HG02981 (cell line): ENCODE data around the gene PAX7.

Experiments
- ATAC-seq: cut with Tn5 transposase; IDR thresholded peaks from one replicate; pipeline ENCODE4 v1.9.1; 2021; ENCODE audit warnings: mild to moderate bottlenecking, moderate library complexity; ENCODE audit not compliant: unreplicated experiment

The PAX7 gene

DNA sequence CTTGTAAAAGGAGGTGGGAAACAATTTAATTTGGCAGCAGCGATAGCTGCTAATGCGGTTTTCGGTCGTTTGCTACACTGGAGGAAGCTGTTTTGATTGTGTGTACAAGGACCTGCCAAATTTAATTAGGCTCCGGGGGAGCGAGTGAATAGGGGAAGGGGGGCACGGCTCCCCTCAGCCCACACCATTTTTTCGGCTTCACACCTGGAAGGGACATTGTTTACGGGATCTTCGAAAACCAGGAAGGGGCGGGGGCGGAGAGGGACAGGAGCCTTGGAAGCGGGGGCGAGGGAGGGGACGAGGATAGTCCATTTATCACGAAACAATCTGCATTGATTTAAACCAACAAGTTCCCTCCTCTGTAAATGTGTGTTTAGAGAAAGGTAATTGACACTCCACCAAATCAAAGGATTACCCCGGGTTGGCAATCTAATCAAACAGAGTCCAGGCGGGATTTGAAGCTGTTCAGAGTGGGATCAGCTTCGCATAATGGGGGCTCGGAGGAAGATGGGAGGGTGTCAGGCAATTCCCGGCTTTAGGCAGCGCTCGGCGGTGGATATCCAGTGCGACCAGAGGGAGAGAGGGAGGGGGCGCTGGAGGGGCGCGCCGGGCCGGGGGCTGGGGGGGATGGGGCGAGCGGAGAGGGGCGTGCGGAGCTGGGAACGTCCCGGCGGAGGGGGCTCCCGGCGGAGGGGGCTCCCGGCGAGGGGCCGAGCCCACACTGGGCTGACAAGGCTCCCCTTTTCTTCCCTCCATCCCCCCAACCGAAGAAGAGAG lies 9.8 kb downstream of the PAX7 start:
- no peak for ATAC-seq

DNA sequence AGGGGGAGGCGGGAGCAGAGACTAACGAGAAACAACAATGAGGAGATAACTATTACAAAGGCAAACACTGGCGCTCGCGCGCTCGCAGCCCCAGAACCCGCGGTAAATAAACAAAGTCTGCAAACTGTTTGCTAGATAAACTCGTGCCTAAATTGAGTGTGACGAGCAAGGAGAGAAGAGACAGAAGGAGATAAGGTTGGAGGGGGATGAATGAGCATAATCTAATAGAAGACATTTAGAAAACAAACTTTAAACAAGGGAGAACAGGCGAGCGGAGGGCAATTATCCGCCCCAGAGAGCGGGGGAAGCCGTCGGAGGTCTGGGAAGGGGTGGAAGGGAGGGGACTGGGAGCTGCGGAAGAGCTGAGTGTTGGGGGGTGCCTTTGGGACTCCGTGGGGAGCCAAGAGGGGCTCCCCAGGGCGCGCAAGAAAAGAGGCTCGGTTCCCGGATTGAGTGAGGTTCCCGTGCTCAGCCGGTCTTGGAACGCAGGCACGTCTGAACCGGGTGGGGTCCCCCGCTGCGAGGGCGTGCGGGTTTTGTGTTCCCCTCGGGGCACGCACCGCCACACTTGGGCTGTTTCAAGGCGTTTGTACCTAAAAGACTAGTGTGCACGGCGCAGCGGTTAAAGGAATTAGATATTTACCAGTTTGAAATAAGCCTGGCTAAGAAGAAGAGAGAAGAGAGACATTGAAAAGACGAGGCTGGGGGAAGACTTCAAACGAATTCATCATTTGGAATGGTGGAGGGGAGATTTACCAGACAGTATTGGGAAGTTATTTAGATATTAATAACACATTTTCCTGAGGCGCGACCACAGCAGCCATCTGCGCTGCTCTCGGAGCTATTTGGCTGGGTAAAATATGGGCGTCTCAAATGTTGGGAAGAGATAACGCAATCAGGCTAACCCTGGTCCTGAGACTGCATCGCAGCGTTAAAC lies 10.6 kb downstream of the PAX7 start:
- ATAC-seq: no peak

DNA sequence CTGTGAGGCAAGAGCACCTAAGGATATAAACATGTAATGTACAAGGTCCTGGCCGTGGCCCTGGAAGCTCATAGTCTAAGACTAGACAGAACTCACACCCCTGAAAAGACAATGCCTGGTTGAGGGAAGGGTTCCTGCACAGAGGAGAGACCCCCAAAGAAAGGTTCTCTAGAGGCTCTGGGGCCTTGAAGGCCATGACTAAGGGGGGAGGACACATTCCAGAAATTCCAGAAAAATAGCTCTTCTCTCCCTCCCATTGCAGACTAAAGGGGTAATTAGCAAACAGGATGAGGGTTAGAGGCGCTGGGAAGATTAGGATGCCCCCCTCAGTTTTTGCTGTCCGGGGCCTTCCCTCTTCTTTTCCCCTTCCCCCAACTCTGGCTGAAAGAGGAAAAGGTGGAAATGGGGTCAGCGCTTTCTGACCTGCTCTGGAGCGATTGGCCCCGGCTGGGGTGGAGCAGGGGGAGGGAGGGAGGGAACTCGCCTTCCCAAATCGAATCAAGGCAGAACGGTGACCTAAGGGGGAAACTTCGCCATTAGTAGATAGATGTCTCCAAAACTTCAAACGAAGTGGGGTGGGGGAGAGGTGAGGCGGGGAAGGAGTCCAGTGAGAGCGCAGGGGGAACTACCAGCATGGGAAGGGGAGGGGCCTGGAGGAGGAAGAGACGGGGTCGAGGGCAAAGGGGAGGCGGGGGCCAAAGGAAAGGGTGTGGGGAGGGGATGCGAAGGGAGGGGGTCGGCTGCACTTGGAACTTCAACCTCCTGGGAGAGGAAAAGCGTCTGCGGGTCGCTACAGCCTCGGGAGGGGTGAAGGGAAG lies 11.8 kb downstream of the PAX7 start:
- no peak for ATAC-seq

DNA sequence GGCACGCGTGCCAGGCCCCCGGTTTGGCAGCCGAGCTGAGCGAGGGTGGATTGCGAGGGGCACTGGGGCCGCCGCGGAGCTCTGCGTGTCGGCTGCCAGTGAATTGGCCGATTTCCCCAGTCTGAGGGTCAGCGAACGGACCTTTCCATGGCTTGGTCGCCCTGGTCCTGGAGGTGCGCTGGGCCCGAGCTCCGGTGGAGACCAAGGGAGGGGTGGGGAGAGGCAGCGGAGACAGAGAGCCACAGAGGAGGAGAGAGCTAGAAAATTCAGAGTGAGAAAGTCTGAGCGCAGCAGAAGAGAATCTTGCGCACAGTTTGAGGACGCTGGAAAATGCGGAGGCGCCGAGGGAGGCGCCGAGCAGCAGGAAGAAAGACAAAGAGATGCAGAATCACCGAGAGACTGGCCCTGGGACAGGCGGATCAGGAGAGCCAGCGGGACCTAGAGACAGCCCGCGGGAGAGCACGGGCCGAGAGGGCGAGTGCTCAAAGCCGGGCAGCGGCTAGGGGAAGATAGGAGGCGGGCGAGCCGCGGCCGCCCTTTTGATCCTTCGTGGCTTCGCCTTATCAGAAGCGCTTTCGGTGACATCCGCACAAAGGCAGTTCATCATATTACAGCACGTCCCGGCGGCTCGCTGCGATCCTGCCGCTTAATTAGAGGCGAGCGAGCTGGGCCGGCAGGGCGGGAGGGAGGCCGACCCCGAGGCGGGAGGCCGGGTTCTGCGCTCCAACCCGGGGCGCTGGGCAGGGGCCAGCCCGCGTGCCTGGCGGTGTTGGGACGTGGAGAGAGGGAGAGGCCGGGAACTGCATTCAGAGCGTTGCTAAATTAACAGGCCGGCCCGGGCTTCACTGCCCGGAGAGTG lies 12.7 kb downstream of the PAX7 start:
- ATAC-seq: no peak

DNA sequence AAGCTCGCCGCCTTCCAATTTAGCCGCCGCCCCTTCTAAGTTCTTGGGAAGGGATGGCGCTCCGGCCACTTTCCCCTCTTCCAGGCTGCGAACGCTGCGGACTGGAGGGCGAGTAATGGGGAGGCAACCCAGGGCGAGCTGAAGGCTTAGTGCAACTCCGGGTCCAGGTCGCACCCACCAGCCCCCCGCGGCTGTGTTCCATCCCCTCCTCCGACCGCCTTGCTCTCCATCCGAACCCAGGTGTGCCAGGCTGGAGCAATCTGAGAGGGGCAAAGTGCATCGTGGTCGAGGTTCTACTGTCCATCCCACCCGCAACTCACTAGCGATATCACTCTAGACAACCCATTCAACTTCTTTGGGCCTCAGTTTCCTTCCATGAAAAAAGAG lies 13.4 kb downstream of the PAX7 start:
- no peak for ATAC-seq

DNA sequence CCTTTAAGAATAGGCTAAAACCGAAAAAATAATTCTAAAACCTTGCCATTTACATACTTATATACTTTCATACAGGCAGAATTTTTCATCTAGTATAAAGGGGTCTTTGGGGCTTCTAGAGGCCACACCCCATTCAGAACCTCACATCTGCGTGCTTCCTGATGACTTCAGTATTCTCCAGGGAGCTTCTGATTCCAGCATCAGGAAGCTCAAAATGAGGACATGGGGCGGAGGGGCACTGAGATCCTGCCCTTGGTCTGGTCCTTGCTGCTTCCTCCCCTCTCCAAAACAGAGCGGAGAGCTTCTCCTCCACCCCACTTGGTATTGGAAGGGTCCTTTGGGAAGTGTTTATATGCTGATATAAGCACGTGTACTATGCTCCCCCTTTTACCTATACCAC lies 13.8 kb downstream of the PAX7 start:
- ATAC-seq: no peak

DNA sequence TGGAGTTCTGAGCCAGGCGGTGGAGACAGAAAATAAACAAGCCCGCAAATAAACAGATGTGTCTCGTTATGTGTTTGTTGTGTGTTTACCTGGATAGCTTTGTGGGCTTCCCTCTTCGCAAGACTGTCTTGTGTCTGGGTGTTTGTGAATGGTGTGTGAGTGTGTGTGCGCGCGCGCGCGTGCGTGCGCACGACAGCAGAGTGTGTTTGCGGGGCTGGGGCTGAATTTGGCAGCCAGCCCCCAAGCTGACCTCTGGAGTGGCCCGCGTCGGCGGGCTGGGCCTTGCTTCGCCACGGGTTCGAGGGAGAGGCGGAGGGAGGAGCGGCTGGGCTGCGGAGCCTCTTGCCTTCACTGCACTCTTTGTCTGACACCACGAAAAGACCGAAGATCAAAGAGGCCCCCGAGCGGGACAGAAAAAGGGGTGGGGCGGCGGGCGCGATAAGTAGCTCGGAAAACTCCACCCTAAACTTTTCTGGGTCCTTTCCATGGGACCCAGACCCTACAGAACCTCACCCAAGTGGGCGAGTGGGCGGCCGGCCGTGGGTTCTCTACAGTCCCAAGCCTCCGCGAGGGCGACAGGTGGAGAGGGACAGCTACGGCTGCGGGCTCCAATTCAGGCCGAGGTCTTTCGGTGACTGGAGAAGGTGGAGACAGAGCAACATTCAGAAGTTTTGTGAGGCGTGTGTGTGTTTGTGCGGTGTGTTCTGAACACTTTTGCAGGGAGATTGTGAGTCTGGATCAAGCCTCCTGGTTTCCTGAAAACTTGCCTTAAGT lies 14.5 kb downstream of the PAX7 start:
- ATAC-seq: no peak

DNA sequence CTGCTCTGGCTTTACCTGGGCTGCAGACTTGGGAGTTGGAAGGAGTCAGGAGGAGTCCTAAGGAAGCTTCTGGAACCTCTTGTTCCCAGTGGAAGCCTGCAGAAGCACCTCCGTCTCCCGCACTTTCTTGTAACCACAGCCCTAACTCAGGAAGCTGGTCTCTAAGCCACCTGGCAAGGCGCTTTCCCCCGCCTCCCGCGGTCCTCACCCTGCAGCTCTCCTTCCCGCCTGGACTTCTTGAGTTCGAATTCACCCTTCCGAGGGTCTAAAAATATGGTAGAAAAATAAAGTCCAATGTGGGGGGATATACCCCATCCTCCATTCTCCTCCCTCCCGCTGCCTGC lies 15.1 kb downstream of the PAX7 start:
- no peak for ATAC-seq

DNA sequence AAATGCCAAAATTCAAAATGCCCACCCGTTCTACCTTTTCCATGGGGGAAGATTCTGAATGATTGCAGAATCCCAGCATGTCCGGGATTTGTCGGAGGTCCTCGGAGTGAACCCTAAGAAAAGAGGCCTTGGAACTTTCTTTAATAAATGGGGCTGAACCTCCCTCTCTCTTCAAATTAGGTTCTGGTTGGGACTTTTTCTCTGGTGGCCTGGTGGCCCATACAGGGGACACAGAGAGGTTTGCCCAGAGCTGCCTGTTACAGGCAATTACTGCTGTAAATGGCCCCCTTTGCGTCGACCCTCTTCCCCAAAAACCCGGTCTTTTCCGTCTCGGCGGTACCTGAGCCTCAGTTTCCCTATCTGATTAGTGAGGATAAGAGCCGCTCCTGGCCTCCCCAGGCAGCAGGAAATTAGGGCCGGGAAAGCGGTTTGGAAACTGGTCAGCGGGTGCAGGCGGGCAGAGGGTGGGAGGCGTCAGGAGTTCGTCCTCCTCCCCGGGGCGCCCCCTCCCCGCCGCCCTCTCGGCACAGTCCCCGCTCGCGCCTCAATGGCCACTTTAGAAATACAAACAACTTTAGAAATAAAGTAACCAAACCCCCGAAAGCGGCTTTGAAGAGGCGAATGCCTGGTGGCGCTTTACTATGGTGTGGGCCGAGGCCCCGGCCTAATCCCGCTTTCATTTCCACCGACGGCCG lies 15.6 kb downstream of the PAX7 start:
- no peak for ATAC-seq

DNA sequence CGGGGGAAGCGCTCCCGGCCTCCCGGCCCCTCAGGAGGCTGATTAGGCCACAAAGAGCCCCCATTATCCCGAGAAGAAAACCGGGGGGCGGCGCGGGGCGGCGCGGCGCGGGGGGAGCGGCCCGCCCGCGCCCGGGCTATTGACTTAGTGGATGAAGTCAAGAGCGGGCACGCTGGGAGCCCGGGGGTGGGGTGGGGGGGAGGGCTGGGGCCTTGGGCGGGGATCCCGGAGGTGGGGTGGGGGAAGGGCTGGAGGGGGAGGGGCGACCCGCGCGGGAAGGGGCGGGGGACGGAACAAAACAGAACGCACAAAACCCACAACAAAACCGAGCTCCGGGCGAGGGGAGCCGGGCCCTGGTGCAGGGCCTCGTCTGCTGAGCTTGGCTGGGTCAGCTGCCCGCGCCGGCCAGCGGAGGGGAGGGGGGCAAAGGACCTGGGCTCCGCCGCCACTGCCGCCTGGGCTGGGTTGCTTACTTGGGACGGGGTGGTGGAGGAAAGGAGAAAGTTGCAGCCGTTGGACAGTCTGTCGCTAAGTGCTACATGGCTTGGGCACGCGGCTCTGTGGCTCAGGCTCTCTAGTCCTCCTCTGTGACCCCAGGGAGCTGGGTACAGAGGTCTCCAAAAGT lies 16.3 kb downstream of the PAX7 start:
- ATAC-seq: no peak

DNA sequence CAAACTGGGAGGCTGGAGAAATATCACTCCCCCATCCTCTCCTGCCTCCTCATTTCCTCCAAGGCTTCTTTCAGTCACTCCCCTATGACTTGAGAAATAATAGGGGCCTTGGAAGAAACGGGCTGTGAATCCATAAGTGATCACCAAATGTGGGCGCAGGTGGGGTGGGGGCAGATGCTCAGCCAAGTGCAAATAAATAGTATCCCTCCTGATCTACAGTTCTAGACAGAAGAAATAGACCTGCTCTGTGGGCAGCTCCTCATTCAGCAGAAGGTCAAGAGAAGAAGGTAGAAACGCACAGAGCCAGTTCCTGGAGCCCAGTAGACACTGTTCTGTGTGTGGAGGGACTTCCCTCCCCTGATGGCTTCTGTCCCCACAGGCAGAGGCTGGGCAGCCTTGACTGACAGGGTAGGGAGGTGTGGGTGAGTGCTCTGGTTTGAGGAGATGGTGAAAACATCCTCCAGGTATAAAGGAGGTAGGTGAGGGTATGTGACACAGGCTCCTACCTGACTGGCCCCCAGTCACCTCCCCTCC lies 17.1 kb downstream of the PAX7 start:
- ATAC-seq: no peak

DNA sequence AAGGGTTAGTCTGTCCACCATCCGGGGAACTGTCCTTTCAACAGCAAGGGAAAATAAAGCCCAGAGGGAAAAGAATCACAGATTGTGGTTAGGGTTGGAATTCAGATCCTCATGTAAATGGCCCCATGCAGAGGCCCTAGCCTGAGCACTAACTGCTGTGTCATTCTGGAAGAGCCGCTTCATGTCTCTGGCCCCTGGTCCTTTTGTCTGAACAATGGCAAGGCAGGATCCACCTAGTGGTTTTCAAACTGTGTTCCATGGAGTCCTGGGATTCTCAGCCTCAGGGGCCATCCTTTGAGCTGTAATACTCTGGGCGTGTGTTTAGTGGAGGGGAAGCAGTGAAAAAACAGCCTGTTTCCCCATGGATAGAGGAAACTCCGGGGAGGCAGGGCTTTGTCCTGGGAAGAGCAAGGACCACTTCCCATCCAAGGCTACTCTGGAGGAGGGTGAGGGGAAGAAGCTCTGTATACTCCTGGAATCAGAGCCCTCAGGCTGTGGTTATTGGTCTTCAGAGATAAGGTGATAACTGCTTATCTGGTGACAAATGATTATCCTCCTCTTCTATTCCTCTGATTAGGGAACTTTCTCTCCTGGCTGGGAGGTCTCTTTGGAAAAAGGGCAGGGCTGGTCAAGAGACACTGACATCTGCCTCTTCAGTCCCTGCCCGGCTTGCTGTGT lies 19.2 kb downstream of the PAX7 start:
- ATAC-seq: no peak

DNA sequence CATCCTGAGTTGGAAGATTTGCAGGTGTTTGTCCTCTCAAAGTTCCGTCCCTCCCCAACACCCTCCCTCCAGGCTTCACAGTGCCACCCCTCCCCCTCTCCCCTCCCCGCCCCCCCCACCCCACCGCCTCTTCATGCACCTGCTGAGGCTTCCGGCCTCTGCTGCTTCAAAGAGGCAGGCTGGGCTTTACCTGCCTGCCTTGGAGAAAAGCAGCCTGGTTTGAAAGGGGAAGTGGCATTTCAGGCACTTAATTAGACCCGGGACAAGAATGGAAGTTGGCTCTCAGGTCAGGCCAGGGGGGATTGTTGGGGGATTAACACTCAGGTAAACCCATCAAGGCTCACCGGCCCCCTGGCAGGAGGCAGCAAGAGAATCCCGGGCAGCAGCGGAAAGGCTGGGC lies 21.1 kb downstream of the PAX7 start:
- ATAC-seq: no peak

DNA sequence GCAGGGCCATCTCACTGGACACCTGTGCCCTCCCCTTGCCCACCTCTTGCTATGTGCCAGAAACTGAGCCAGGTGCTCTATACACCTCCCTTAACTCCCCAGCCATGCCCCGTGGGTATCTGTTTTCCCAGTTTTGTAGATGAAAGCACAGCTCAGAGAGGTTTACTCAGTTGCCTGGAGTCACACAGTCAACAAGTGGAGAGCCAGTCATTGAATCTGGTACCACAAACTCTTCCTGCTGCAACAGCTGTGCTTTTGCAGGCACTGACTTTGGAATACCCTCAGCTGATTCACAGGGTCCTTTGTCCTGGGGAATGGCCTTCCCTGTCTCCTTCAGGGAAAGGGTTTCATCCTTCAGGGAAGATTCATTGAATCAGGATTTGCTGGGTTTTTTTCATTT lies 22.1 kb downstream of the PAX7 start:
- ATAC-seq: no peak

DNA sequence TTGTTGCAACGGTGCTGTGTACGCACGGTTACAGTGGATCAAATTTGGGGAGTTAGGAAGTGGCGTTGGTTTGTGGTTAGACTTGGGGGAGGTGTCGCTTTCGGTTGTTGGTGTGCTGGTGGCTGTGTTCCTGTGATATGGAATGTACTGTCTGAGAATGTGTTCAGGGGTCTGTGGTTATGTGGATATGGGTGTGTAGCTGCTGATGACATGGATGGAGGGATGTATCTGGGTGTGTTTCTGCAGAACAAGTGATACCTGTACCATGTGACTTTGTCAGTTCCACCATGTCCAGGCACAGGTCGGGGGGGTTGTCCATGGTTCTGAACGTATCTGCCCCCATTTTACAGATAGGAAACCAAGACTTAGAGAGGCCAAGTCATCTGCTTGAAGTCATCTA lies 22.7 kb downstream of the PAX7 start:
- no peak for ATAC-seq

DNA sequence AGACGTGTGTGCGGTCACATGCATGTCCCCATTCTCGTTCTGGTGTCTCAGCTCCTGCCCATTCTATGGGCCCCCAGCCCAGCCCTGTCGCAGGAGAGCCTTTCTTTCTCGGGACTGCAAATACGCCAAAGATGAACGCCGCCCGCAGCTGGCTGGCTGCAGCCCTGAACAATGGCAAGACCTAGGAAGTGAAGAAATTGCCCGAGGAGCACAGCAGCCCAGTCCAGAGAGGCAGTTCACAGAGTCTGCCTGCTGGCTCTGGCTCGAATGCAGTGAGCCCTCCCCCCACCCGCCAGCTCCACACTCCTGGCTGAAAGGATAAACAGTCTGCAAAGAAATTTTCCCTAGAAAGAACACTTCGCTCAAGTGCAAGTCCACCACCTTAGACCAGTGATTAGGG lies 23.3 kb downstream of the PAX7 start:
- ATAC-seq: no peak

DNA sequence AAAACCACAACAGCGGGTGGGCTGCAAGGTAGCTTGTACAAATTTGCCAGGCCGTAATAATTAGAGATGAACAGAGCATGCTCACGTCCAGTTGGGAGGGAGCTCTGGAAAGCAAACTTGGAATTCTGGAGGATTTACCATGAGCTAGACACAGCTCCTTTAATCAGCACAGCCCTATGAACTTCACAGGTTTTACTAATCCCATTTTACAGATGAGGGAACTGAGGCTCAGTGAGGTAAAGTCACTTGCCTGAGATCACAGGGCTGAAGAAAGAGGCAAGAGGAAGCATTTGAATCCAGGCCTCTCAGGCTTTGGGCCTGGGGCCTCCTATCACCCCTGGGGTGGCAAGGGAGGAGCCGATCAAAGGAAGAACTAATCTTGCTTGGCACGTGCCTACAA lies 24.0 kb downstream of the PAX7 start:
- ATAC-seq: no peak
